IMR-90 (cell line): ENCODE data around the gene C5. TPM values are rescaled to one million over a fixed set of nuclear protein-coding genes. Genes with fewer than 3 reads are reported as not detected.

ENCODE experiments used
- ATAC-seq: fragments of 200-7000 bp; cut with Tn5 transposase; 2 replicates; pipeline ENCODE4 v1.9.1; 2020; ENCODE audit warnings: low read depth, mild to moderate bottlenecking, moderate library complexity
- BruUV-seq: library from RNA; stranded (reverse); fragments of 400-500 nt; replicated peaks from 2 replicates; lab custom pipeline; 2021; lab: Mats Ljungman, UMichigan
- CTCF ChIA-PET: fragments of 300-600 bp; formaldehyde crosslinking; extraction: SDS; loops from one replicate; lab custom pipeline; 2021; ENCODE audit warnings: antibody characterized with exemption; lab: Yijun Ruan, JAX
- POLR2A ChIA-PET: fragments of 300-600 bp; sonication (Branson Sonifier 250); formaldehyde crosslinking; loops from one replicate; lab custom pipeline; 2022; ENCODE audit warnings: antibody characterized with exemption; ENCODE audit not compliant: unreplicated experiment; lab: Charles Lee
- DNase-seq: peaks from one replicate; pipeline ENCODE4 v3.0.0; 2013
- H2AFZ ChIP-seq: replicated peaks from 2 replicates; pipeline ENCODE3; 2013; ENCODE audit warnings: low read length, mild to moderate bottlenecking; ENCODE audit not compliant: poor library complexity
- H2AK5ac ChIP-seq: 2 replicates; pipeline ENCODE4 v1.6.1; 2013; ENCODE audit warnings: low read depth, low read length, inconsistent platforms
- H2AK9ac ChIP-seq: replicated peaks from 2 replicates; pipeline ENCODE3; 2013; ENCODE audit warnings: mild to moderate bottlenecking, low read depth, low read length, moderate library complexity; ENCODE audit not compliant: poor library complexity
- H2BK120ac ChIP-seq: 2 replicates; pipeline ENCODE4 v1.6.1; 2013; ENCODE audit warnings: low read depth, low read length, inconsistent platforms
- H2BK15ac ChIP-seq: 3 replicates; pipeline ENCODE4 v1.6.1; 2013; ENCODE audit warnings: low read depth, low read length, inconsistent platforms
- H2BK20ac ChIP-seq: 2 replicates; pipeline ENCODE4 v1.6.1; 2013; ENCODE audit warnings: low read depth, mild to moderate bottlenecking, inconsistent platforms, low read length, moderate library complexity
- H2BK5ac ChIP-seq: 2 replicates; pipeline ENCODE4 v1.6.1; 2013; ENCODE audit warnings: mild to moderate bottlenecking, low read depth, low read length, inconsistent platforms; ENCODE audit not compliant: poor library complexity, severe bottlenecking
- H3K14ac ChIP-seq: replicated peaks from 2 replicates; pipeline ENCODE4 v1.6.1; 2013; ENCODE audit warnings: low read depth, low read length, inconsistent platforms
- H3K18ac ChIP-seq: 2 replicates; pipeline ENCODE4 v1.6.1; 2013; ENCODE audit warnings: low read depth, low read length, control low read depth
- H3K23ac ChIP-seq: 2 replicates; pipeline ENCODE4 v1.6.1; 2013; ENCODE audit warnings: low read depth, low read length, inconsistent platforms
- H3K27ac ChIP-seq: 2 replicates; pipeline ENCODE4 v1.5.1; 2013; ENCODE audit warnings: mild to moderate bottlenecking, control low read depth, low read length; ENCODE audit not compliant: insufficient read depth
- H3K27me3 ChIP-seq: 2 replicates; pipeline ENCODE4 v1.6.1; 2013; ENCODE audit warnings: low read length; ENCODE audit not compliant: control insufficient read depth, insufficient read depth
- H3K36me3 ChIP-seq: 2 replicates; pipeline ENCODE4 v1.6.1; 2013; ENCODE audit warnings: low read length, mixed read lengths; ENCODE audit not compliant: control insufficient read depth, insufficient read depth
- H3K4ac ChIP-seq: 2 replicates; pipeline ENCODE4 v1.6.1; 2013; ENCODE audit warnings: low read depth, low read length, inconsistent platforms
- H3K4me1 ChIP-seq: 2 replicates; pipeline ENCODE4 v1.6.1; 2013; ENCODE audit warnings: low read length, mixed read lengths; ENCODE audit not compliant: control insufficient read depth, insufficient read depth
- H3K4me2 ChIP-seq: 2 replicates; pipeline ENCODE4 v1.6.1; 2013; ENCODE audit warnings: low read depth, mild to moderate bottlenecking, control low read depth, low read length, moderate library complexity
- H3K4me3 ChIP-seq: 2 replicates; pipeline ENCODE4 v1.5.1; 2013; ENCODE audit warnings: low read depth, mild to moderate bottlenecking, control low read depth, low read length, moderate library complexity; ENCODE audit not compliant: insufficient read depth
- H3K56ac ChIP-seq: 2 replicates; pipeline ENCODE4 v1.6.1; 2013; ENCODE audit warnings: low read length, inconsistent platforms; ENCODE audit not compliant: insufficient read depth; ENCODE audit errors: extremely low read depth
- H3K79me1 ChIP-seq, 2 experiments: 2 replicates each; pipeline ENCODE4 v1.6.1; 2013; ENCODE audit warnings: low read length in 2 of 2, inconsistent platforms in 1 of 2, low read depth in 1 of 2
- H3K9ac ChIP-seq: 2 replicates; pipeline ENCODE4 v1.6.1; 2013; ENCODE audit warnings: low read depth, low read length, control low read depth
- H3K9me1 ChIP-seq: 2 replicates; pipeline ENCODE4 v1.6.1; 2013; ENCODE audit warnings: low read length, inconsistent platforms; ENCODE audit not compliant: insufficient read depth
- H3K9me3 ChIP-seq: 2 replicates; pipeline ENCODE4 v1.6.1; 2013; ENCODE audit warnings: low read length; ENCODE audit not compliant: control insufficient read depth, insufficient read depth
- H4K20me1 ChIP-seq: 2 replicates; pipeline ENCODE4 v1.6.1; 2013; ENCODE audit warnings: low read length, inconsistent platforms; ENCODE audit not compliant: insufficient read depth
- H4K5ac ChIP-seq: 2 replicates; pipeline ENCODE4 v1.6.1; 2013; ENCODE audit warnings: mild to moderate bottlenecking, low read depth, low read length, control low read depth
- H4K8ac ChIP-seq, 2 experiments: 2 replicates each; pipeline ENCODE4 v1.6.1; 2013; ENCODE audit warnings: low read depth in 2 of 2, low read length in 2 of 2, control low read depth in 1 of 2, inconsistent platforms in 1 of 2
- H4K91ac ChIP-seq: 2 replicates; pipeline ENCODE4 v1.6.1; 2013; ENCODE audit warnings: low read depth, low read length, inconsistent platforms; ENCODE audit not compliant: insufficient read depth
- BHLHE40 ChIP-seq: fragments of 150-350 bp; IDR thresholded peaks from 2 replicates; pipeline ENCODE4 v1.6.1; 2016; ENCODE audit warnings: mild to moderate bottlenecking, low read depth, low read length
- CEBPB ChIP-seq: IDR thresholded peaks from 2 replicates; pipeline ENCODE4 v1.6.1; 2012; ENCODE audit warnings: low read depth, low read length, improper control_type of control experiment
- NFE2L2 ChIP-seq: fragments of 150-350 bp; IDR thresholded peaks from 2 replicates; pipeline ENCODE4 v1.6.1; 2016; ENCODE audit warnings: low read depth, mild to moderate bottlenecking, low read length
- RCOR1 ChIP-seq: IDR thresholded peaks from 2 replicates; pipeline ENCODE4 v1.6.1; 2012; ENCODE audit warnings: mild to moderate bottlenecking, low read length, improper control_type of control experiment; ENCODE audit not compliant: insufficient replicate concordance
- RFX5 ChIP-seq: IDR thresholded peaks from 2 replicates; pipeline ENCODE4 v1.8.0; 2012; ENCODE audit warnings: low read depth, mild to moderate bottlenecking, low read length, moderate library complexity
- USF2 ChIP-seq: fragments of 150-350 bp; IDR thresholded peaks from 2 replicates; pipeline ENCODE4 v1.6.1; 2017; ENCODE audit warnings: mild to moderate bottlenecking, antibody characterized with exemption, low read length, low read depth
- WGBS, 2 experiments: methylation state at CpG; one replicate each; pipeline versions ENCODE4 v1.1.5 to v1.1.7; 2013; ENCODE audit warnings: missing lambda C conversion rate in 2 of 2; ENCODE audit not compliant: insufficient read length in 1 of 2; ENCODE audit errors: extremely low coverage in 2 of 2; 5-methylcytosine and 5-hydroxymethylcytosine counted together
- dilution Hi-C: fragments of 300-500 bp; cut with HindIII; formaldehyde crosslinking; loops from one replicate; pipeline ENCODE4 v1.14.3; 2018; ENCODE audit warnings: low sequenced_read_pairs; ENCODE audit not compliant: unreplicated experiment
- in situ Hi-C: fragments of 300-500 bp; cut with MboI; formaldehyde crosslinking; loops from 3 replicates; pipeline ENCODE4 v1.14.3; 2019; ENCODE audit warnings: low sequenced_read_pairs, inconsistent platforms, mixed read lengths
- intact Hi-C: fragments of 100-400 bp; cut with micrococcal nuclease; formaldehyde crosslinking; loops from 2 replicates; pipeline ENCODE4 v1.10.0; 2022
- polyA plus RNA-seq, 3 experiments: library from polyadenylated mRNA; depleted of rRNA; stranded (reverse); fragments of >200 nt; gene quantifications; 2 replicates each; pipeline ENCODE4 v1.2.3, GENCODE V29; 2012; ENCODE audit warnings: low replicate concordance in 1 of 3
- total RNA-seq: library from RNA; depleted of rRNA; stranded (reverse); fragments of >200 nt; gene quantifications from 2 replicates; pipeline ENCODE4 v1.2.3, GENCODE V29; 2012
- TF ChIP-seq, protein P1 (sequence below): fragments of 150-350 bp; IDR thresholded peaks from 2 replicates; pipeline ENCODE4 v1.6.1; 2016; ENCODE audit warnings: low read depth, mild to moderate bottlenecking, low read length, moderate library complexity, borderline replicate concordance

The C5 gene
- total and polyA plus RNA-seq, 2 of the 4 experiments (the other 2 are of a cell fraction), result 1.5 to 2.3 TPM

DNA sequence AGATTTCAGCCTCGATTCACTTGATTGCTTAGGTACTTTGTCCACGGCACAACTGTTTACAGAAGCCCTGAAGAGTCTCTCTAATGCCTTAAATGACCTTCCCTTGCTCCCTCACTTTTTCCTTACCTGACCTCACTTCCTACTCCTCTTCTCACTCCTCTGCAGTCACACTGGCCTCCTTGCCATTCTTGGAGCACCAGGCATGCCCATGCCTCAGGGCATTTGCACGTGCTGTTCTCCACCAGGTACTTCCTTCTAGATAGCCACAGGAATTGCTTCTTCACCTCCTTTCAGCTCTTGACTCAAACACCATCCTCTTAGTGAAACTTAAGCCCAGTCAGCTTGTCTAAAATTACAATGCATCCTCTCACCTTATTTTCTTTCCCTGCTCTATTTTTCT, 71.1 kb downstream of the C5 start:
- DNase-seq, result no peak
- Histone ChIP-seq H3K4me2 (no peak overlapping the region), H4K20me1 (no peaks in the 10 kb centered on the region), H4K5ac (no peak overlapping the region), H3K9ac (no peak overlapping the region), H3K4ac (no peak overlapping the region), H3K36me3 (no peaks in the 10 kb centered on the region), H2AK9ac (no peak overlapping the region), H3K27me3 (no peaks in the 10 kb centered on the region), H3K4me3 (no peak overlapping the region), H3K27ac (no peak overlapping the region), H2AFZ (no peak overlapping the region), H2BK5ac (no peak overlapping the region), H3K9me1 (no peaks in the 10 kb centered on the region), H4K91ac (no peak overlapping the region), H2BK120ac (no peak overlapping the region), H3K23ac (no peak overlapping the region), H2AK5ac (no peak overlapping the region), H3K14ac (no peak overlapping the region), H3K79me1 (no peaks in the 10 kb centered on the region), H3K18ac (no peak overlapping the region), H3K4me1 (peaks cover 9% of the 10 kb centered on the region), H2BK20ac (no peak overlapping the region), H4K8ac (no peak overlapping the region), H3K9me3 (no peaks in the 10 kb centered on the region), H3K56ac (no peak overlapping the region), H2BK15ac (no peak overlapping the region)
- CTCF ChIA-PET, result no interaction called here
- BruUV-seq, result no TSS peak
- TF ChIP-seq RFX5 (no peak), RCOR1 (no peak), NFE2L2 (no peak), BHLHE40 (no peak), USF2 (no peak), CEBPB (no peak)
- TF ChIP-seq, protein P1, sequence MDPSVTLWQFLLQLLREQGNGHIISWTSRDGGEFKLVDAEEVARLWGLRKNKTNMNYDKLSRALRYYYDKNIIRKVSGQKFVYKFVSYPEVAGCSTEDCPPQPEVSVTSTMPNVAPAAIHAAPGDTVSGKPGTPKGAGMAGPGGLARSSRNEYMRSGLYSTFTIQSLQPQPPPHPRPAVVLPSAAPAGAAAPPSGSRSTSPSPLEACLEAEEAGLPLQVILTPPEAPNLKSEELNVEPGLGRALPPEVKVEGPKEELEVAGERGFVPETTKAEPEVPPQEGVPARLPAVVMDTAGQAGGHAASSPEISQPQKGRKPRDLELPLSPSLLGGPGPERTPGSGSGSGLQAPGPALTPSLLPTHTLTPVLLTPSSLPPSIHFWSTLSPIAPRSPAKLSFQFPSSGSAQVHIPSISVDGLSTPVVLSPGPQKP, result no peak
- POLR2A ChIA-PET, result no interaction called here
- dilution Hi-C loops, result no loop called here
- in situ Hi-C loops, result loop anchor here (25.0 kb wide), 1 partner anchor 408 kb away; no protein-coding TSS in a partner anchor
- ATAC-seq, result no peak
- 94% methylated on average over 2 of the region's 3 CpGs; no CpG with 5 or more reads in 1 of the 2 experiments for WGBS, 2 experiments
- intact Hi-C loops, result no loop called here
